IMR-90 (cell line): ENCODE data around the gene NFIX. TPM values are rescaled to one million over a fixed set of nuclear protein-coding genes. Genes with fewer than 3 reads are reported as not detected.
A peak's percentile ranks its signal among the peaks of the same experiment; 100 is the strongest.

Experiments
- ATAC-seq: fragments of 200-7000 bp; cut with Tn5 transposase; 2 replicates; pipeline ENCODE4 v1.9.1; 2020; ENCODE audit warnings: low read depth, mild to moderate bottlenecking, moderate library complexity
- BruUV-seq: library from RNA; stranded (reverse); fragments of 400-500 nt; replicated peaks from 2 replicates; lab custom pipeline; 2021; lab: Mats Ljungman, UMichigan
- CTCF ChIA-PET: fragments of 300-600 bp; formaldehyde crosslinking; extraction: SDS; loops from one replicate; lab custom pipeline; 2021; ENCODE audit warnings: antibody characterized with exemption; lab: Yijun Ruan, JAX
- POLR2A ChIA-PET: fragments of 300-600 bp; sonication (Branson Sonifier 250); formaldehyde crosslinking; loops from one replicate; lab custom pipeline; 2022; ENCODE audit warnings: antibody characterized with exemption; ENCODE audit not compliant: unreplicated experiment; lab: Charles Lee
- DNase-seq: peaks from one replicate; pipeline ENCODE4 v3.0.0; 2013
- H2AFZ ChIP-seq: replicated peaks from 2 replicates; pipeline ENCODE3; 2013; ENCODE audit warnings: low read length, mild to moderate bottlenecking; ENCODE audit not compliant: poor library complexity
- H2AK5ac ChIP-seq: 2 replicates; pipeline ENCODE4 v1.6.1; 2013; ENCODE audit warnings: low read depth, low read length, inconsistent platforms
- H2AK9ac ChIP-seq: replicated peaks from 2 replicates; pipeline ENCODE3; 2013; ENCODE audit warnings: mild to moderate bottlenecking, low read depth, low read length, moderate library complexity; ENCODE audit not compliant: poor library complexity
- H2BK120ac ChIP-seq: 2 replicates; pipeline ENCODE4 v1.6.1; 2013; ENCODE audit warnings: low read depth, low read length, inconsistent platforms
- H2BK15ac ChIP-seq: 3 replicates; pipeline ENCODE4 v1.6.1; 2013; ENCODE audit warnings: low read depth, low read length, inconsistent platforms
- H2BK20ac ChIP-seq: 2 replicates; pipeline ENCODE4 v1.6.1; 2013; ENCODE audit warnings: low read depth, mild to moderate bottlenecking, inconsistent platforms, low read length, moderate library complexity
- H2BK5ac ChIP-seq: 2 replicates; pipeline ENCODE4 v1.6.1; 2013; ENCODE audit warnings: mild to moderate bottlenecking, low read depth, low read length, inconsistent platforms; ENCODE audit not compliant: poor library complexity, severe bottlenecking
- H3K14ac ChIP-seq: replicated peaks from 2 replicates; pipeline ENCODE4 v1.6.1; 2013; ENCODE audit warnings: low read depth, low read length, inconsistent platforms
- H3K18ac ChIP-seq: 2 replicates; pipeline ENCODE4 v1.6.1; 2013; ENCODE audit warnings: low read depth, low read length, control low read depth
- H3K23ac ChIP-seq: 2 replicates; pipeline ENCODE4 v1.6.1; 2013; ENCODE audit warnings: low read depth, low read length, inconsistent platforms
- H3K27ac ChIP-seq: 2 replicates; pipeline ENCODE4 v1.5.1; 2013; ENCODE audit warnings: mild to moderate bottlenecking, control low read depth, low read length; ENCODE audit not compliant: insufficient read depth
- H3K27me3 ChIP-seq: 2 replicates; pipeline ENCODE4 v1.6.1; 2013; ENCODE audit warnings: low read length; ENCODE audit not compliant: control insufficient read depth, insufficient read depth
- H3K36me3 ChIP-seq: 2 replicates; pipeline ENCODE4 v1.6.1; 2013; ENCODE audit warnings: low read length, mixed read lengths; ENCODE audit not compliant: control insufficient read depth, insufficient read depth
- H3K4ac ChIP-seq: 2 replicates; pipeline ENCODE4 v1.6.1; 2013; ENCODE audit warnings: low read depth, low read length, inconsistent platforms
- H3K4me1 ChIP-seq: 2 replicates; pipeline ENCODE4 v1.6.1; 2013; ENCODE audit warnings: low read length, mixed read lengths; ENCODE audit not compliant: control insufficient read depth, insufficient read depth
- H3K4me2 ChIP-seq: 2 replicates; pipeline ENCODE4 v1.6.1; 2013; ENCODE audit warnings: low read depth, mild to moderate bottlenecking, control low read depth, low read length, moderate library complexity
- H3K4me3 ChIP-seq: 2 replicates; pipeline ENCODE4 v1.5.1; 2013; ENCODE audit warnings: low read depth, mild to moderate bottlenecking, control low read depth, low read length, moderate library complexity; ENCODE audit not compliant: insufficient read depth
- H3K56ac ChIP-seq: 2 replicates; pipeline ENCODE4 v1.6.1; 2013; ENCODE audit warnings: low read length, inconsistent platforms; ENCODE audit not compliant: insufficient read depth; ENCODE audit errors: extremely low read depth
- H3K79me1 ChIP-seq, 2 experiments: 2 replicates each; pipeline ENCODE4 v1.6.1; 2013; ENCODE audit warnings: low read length in 2 of 2, inconsistent platforms in 1 of 2, low read depth in 1 of 2
- H3K9ac ChIP-seq: 2 replicates; pipeline ENCODE4 v1.6.1; 2013; ENCODE audit warnings: low read depth, low read length, control low read depth
- H3K9me1 ChIP-seq: 2 replicates; pipeline ENCODE4 v1.6.1; 2013; ENCODE audit warnings: low read length, inconsistent platforms; ENCODE audit not compliant: insufficient read depth
- H3K9me3 ChIP-seq: 2 replicates; pipeline ENCODE4 v1.6.1; 2013; ENCODE audit warnings: low read length; ENCODE audit not compliant: control insufficient read depth, insufficient read depth
- H4K20me1 ChIP-seq: 2 replicates; pipeline ENCODE4 v1.6.1; 2013; ENCODE audit warnings: low read length, inconsistent platforms; ENCODE audit not compliant: insufficient read depth
- H4K5ac ChIP-seq: 2 replicates; pipeline ENCODE4 v1.6.1; 2013; ENCODE audit warnings: mild to moderate bottlenecking, low read depth, low read length, control low read depth
- H4K8ac ChIP-seq, 2 experiments: 2 replicates each; pipeline ENCODE4 v1.6.1; 2013; ENCODE audit warnings: low read depth in 2 of 2, low read length in 2 of 2, control low read depth in 1 of 2, inconsistent platforms in 1 of 2
- H4K91ac ChIP-seq: 2 replicates; pipeline ENCODE4 v1.6.1; 2013; ENCODE audit warnings: low read depth, low read length, inconsistent platforms; ENCODE audit not compliant: insufficient read depth
- BHLHE40 ChIP-seq: fragments of 150-350 bp; IDR thresholded peaks from 2 replicates; pipeline ENCODE4 v1.6.1; 2016; ENCODE audit warnings: mild to moderate bottlenecking, low read depth, low read length
- CHD1 ChIP-seq: IDR thresholded peaks from 2 replicates; pipeline ENCODE4 v1.6.1; 2012; ENCODE audit warnings: low read depth, low read length, improper control_type of control experiment
- CTCF ChIP-seq: conservative IDR thresholded peaks from 2 replicates; pipeline ENCODE4 v1.5.1; 2012; ENCODE audit warnings: mild to moderate bottlenecking, low read depth, low read length, improper control_type of control experiment
- ELK1 ChIP-seq: fragments of 150-350 bp; IDR thresholded peaks from 2 replicates; pipeline ENCODE4 v1.6.1; 2016; ENCODE audit warnings: low read depth, mild to moderate bottlenecking, low read length, moderate library complexity, borderline replicate concordance
- FOS ChIP-seq: fragments of 150-350 bp; IDR thresholded peaks from 2 replicates; pipeline ENCODE4 v1.6.1; 2016; ENCODE audit warnings: low read depth, low read length
- MAFK ChIP-seq: IDR thresholded peaks from 2 replicates; pipeline ENCODE4 v1.6.1; 2012; ENCODE audit warnings: low read depth, low read length, improper control_type of control experiment
- MAZ ChIP-seq: IDR thresholded peaks from 2 replicates; pipeline ENCODE4 v1.6.1; 2012; ENCODE audit warnings: low read depth, mild to moderate bottlenecking, low read length, improper control_type of control experiment, moderate library complexity, borderline replicate concordance
- MXI1 ChIP-seq: IDR thresholded peaks from 2 replicates; pipeline ENCODE4 v1.6.1; 2012; ENCODE audit warnings: low read depth, mild to moderate bottlenecking, low read length, moderate library complexity, borderline replicate concordance
- NFE2L2 ChIP-seq: fragments of 150-350 bp; IDR thresholded peaks from 2 replicates; pipeline ENCODE4 v1.6.1; 2016; ENCODE audit warnings: low read depth, mild to moderate bottlenecking, low read length
- POLR2A ChIP-seq: IDR thresholded peaks from 2 replicates; pipeline ENCODE4 v1.6.1; 2012; ENCODE audit warnings: mild to moderate bottlenecking, low read depth, low read length
- RAD21 ChIP-seq: IDR thresholded peaks from 2 replicates; pipeline ENCODE4 v1.6.1; 2012; ENCODE audit warnings: low read length, improper control_type of control experiment
- RCOR1 ChIP-seq: IDR thresholded peaks from 2 replicates; pipeline ENCODE4 v1.6.1; 2012; ENCODE audit warnings: mild to moderate bottlenecking, low read length, improper control_type of control experiment; ENCODE audit not compliant: insufficient replicate concordance
- SMC3 ChIP-seq: fragments of 150-350 bp; IDR thresholded peaks from 2 replicates; pipeline ENCODE4 v1.6.1; 2016; ENCODE audit warnings: low read depth, mild to moderate bottlenecking, antibody characterized with exemption, low read length, moderate library complexity
- WGBS, 2 experiments: methylation state at CpG; one replicate each; pipeline versions ENCODE4 v1.1.5 to v1.1.7; 2013; ENCODE audit warnings: missing lambda C conversion rate in 2 of 2; ENCODE audit not compliant: insufficient read length in 1 of 2; ENCODE audit errors: extremely low coverage in 2 of 2; 5-methylcytosine and 5-hydroxymethylcytosine counted together
- dilution Hi-C: fragments of 300-500 bp; cut with HindIII; formaldehyde crosslinking; loops from one replicate; pipeline ENCODE4 v1.14.3; 2018; ENCODE audit warnings: low sequenced_read_pairs; ENCODE audit not compliant: unreplicated experiment
- in situ Hi-C: fragments of 300-500 bp; cut with MboI; formaldehyde crosslinking; loops from 3 replicates; pipeline ENCODE4 v1.14.3; 2019; ENCODE audit warnings: low sequenced_read_pairs, inconsistent platforms, mixed read lengths
- intact Hi-C: fragments of 100-400 bp; cut with micrococcal nuclease; formaldehyde crosslinking; loops from 2 replicates; pipeline ENCODE4 v1.10.0; 2022
- polyA plus RNA-seq, 3 experiments: library from polyadenylated mRNA; depleted of rRNA; stranded (reverse); fragments of >200 nt; gene quantifications; 2 replicates each; pipeline ENCODE4 v1.2.3, GENCODE V29; 2012; ENCODE audit warnings: low replicate concordance in 1 of 3
- total RNA-seq: library from RNA; depleted of rRNA; stranded (reverse); fragments of >200 nt; gene quantifications from 2 replicates; pipeline ENCODE4 v1.2.3, GENCODE V29; 2012
- TF ChIP-seq, protein P1 (sequence below): fragments of 150-350 bp; IDR thresholded peaks from 2 replicates; pipeline ENCODE4 v1.6.1; 2017; ENCODE audit warnings: mild to moderate bottlenecking, antibody characterized with exemption, low read length, low read depth

Gene NFIX
- total and polyA plus RNA-seq, 2 of the 4 experiments (the other 2 are of a cell fraction), result 10.2 to 47.7 TPM

DNA sequence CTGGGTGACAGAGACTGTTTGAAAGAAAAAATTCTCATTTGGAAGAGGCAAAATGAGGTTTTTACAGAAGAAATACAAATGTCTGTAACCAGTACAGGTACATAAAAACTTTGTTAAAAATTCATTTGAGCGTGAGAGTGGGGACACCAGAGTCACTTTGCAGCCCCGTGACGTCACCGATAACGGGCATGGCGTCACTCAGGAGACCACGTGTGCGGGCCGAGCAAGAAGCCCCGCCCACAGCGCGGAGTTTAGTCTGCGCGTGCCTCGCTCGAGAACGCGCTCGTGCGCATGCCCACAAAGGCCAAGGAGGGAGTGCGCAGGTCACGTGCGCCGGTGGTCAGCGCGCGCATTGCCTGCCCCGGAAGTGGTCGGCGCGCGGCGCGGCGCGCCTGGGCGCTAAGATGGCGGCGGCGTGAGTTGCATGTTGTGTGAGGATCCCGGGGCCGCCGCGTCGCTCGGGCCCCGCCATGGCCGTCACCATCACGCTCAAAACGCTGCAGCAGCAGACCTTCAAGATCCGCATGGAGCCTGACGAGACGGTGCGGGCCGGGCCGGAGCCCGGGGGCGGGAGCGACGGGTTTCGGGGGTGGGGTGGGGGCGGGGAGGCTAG is 49.7 kb upstream of the NFIX start, which contains the start of gene RAD23A:
Gene RAD23A, plus strand, starts transcription at position 384 of the 613 bp plus-strand sequence. Its CDS starts 87 bp downstream, at position 471.
- dilution Hi-C loops, result no loop called here
- H3K56ac ChIP-seq, result peak within 1 kb of the TSS; percentile 97
- peak within 1 kb of the TSS; percentile 84 for H3K27ac ChIP-seq
- H2BK120ac ChIP-seq, result 0 out of 2 replicates have a peak within 1 kb of the TSS, but pooled peaks have one; percentile 1
- peak within 1 kb of the TSS; percentile 99 for H3K14ac ChIP-seq
- ChIA-PET POLR2A (interaction anchor here (0.9 kb wide), 1 partner anchor 10 kb away, joined by 4 read pairs; no protein-coding TSS in a partner anchor), CTCF (no interaction called here)
- peak within 1 kb of the TSS; percentile 96 for H3K4ac ChIP-seq
- no peak within 1 kb of the TSS; the same call in 1 of the 2 replicates for H3K18ac ChIP-seq
- H3K9me3 ChIP-seq, result no peaks in the 10 kb centered on the region
- no peak within 1 kb of the TSS for H2BK15ac ChIP-seq
- peaks cover 6% of the 10 kb centered on the region for H3K4me1 ChIP-seq
- H4K5ac ChIP-seq, result peak within 1 kb of the TSS; percentile 15
- peaks cover 27 to 70% of the 10 kb centered on the region in 2 experiments for H3K79me1 ChIP-seq
- peaks cover 13% of the 10 kb centered on the region; the same call in 1 of the 2 replicates for H3K9me1 ChIP-seq
- peak within 1 kb of the TSS; percentile 97 for H2AK9ac ChIP-seq
- in situ Hi-C loops, result no loop called here
- no TSS peak for BruUV-seq
- intact Hi-C loops, result no loop called here
- H3K27me3 ChIP-seq, result no peaks in the 10 kb centered on the region
- DNase-seq (peak; percentile 98), ATAC-seq (peak; percentile 82)
- peak within 1 kb of the TSS; percentile 89 for H2AFZ ChIP-seq
- peak within 1 kb of the TSS; percentile 98 for H3K4me2 ChIP-seq
- H4K20me1 ChIP-seq, result peaks cover 55% of the 10 kb centered on the region
- H2BK20ac ChIP-seq, result no peak within 1 kb of the TSS
- H3K36me3 ChIP-seq, result peaks cover 61% of the 10 kb centered on the region
- H2AK5ac ChIP-seq, result peak within 1 kb of the TSS; percentile 87
- peak within 1 kb of the TSS; percentile 87 for H4K91ac ChIP-seq
- H3K9ac ChIP-seq, result peak within 1 kb of the TSS; percentile 89
- peak within 1 kb of the TSS; percentile 91 for H2BK5ac ChIP-seq
- peak within 1 kb of the TSS; percentile 60 for H3K4me3 ChIP-seq
- peak within 1 kb of the TSS; percentile 83 to 91 for H4K8ac ChIP-seq
- 0% methylated on average over 37 of the region's 62 CpGs; no CpG with 5 or more reads in 1 of the 2 experiments for WGBS, 2 experiments
- H3K23ac ChIP-seq, result peak within 1 kb of the TSS; percentile 94
- TF ChIP-seq RAD21, result no peak
- peak; percentile 54; the same call in 1 of the 2 replicates for TF ChIP-seq MAZ
- 0 out of 2 replicates have a peak, but pooled peaks have one; percentile 39 for TF ChIP-seq ELK1
- TF ChIP-seq, protein P1, sequence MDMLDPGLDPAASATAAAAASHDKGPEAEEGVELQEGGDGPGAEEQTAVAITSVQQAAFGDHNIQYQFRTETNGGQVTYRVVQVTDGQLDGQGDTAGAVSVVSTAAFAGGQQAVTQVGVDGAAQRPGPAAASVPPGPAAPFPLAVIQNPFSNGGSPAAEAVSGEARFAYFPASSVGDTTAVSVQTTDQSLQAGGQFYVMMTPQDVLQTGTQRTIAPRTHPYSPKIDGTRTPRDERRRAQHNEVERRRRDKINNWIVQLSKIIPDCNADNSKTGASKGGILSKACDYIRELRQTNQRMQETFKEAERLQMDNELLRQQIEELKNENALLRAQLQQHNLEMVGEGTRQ, result peak; percentile 99
- no peak for TF ChIP-seq MAFK
- 0 out of 2 replicates have a peak, but pooled peaks have one; percentile 44 for TF ChIP-seq CHD1
- TF ChIP-seq SMC3, result no peak
- no peak for TF ChIP-seq CTCF
- TF ChIP-seq FOS, result peak; percentile 52; the same call in 1 of the 2 replicates
- peak; percentile 99 for TF ChIP-seq BHLHE40
- TF ChIP-seq POLR2A, result peak; percentile 95
- no peak for TF ChIP-seq NFE2L2
- TF ChIP-seq MXI1, result peak; percentile 93; the same call in 1 of the 2 replicates
- TF ChIP-seq RCOR1, result no peak
